Stomach (tissue), 9 donors: ENCODE data around the gene ADTRP. TPM values are rescaled to one million over a fixed set of nuclear protein-coding genes. Genes with fewer than 3 reads are reported as not detected.

Experiments
- DNase-seq, 2 donors: peaks; one replicate each; pipeline versions ENCODE4 v3.0.0 to v3.0.0-alpha.2; 2013 to 2019
- H3K27ac ChIP-seq, 5 donors: fragments of 200-600 bp in 4 of 5; sonication (generic) in 4 of 5; one replicate each; pipeline ENCODE4 v1.5.1; 2013 to 2019; ENCODE audit warnings: mild to moderate bottlenecking in 1 of 5, moderate library complexity in 1 of 5
- H3K27me3 ChIP-seq, 3 donors: fragments of 200-600 bp; sonication (generic); one replicate each; pipeline ENCODE4 v1.5.1; 2017 to 2019; ENCODE audit warnings: mixed run types in 1 of 3
- H3K36me3 ChIP-seq, 4 donors: fragments of 200-600 bp; sonication (generic); 1 replicate in 3 of 4; 2 replicates in 1 of 4; pipeline ENCODE4 v1.5.1; 2016 to 2019
- H3K4me1 ChIP-seq, 4 donors: fragments of 200-600 bp; sonication (generic); one replicate each; pipeline ENCODE4 v1.5.1; 2016 to 2019
- H3K4me3 ChIP-seq, 4 donors: fragments of 200-600 bp; sonication (generic) in 3 of 4; one replicate each; pipeline ENCODE4 v1.5.1; 2016 to 2019; ENCODE audit warnings: mild to moderate bottlenecking in 1 of 4
- H3K9me3 ChIP-seq, 4 donors: fragments of 200-600 bp; sonication (generic); one replicate each; pipeline ENCODE4 v1.5.1; 2016 to 2019
- EP300 ChIP-seq: sonication (generic); formaldehyde crosslinking; IDR thresholded peaks from one replicate; pipeline ENCODE4 v1.6.1; 2017; ENCODE audit warnings: antibody characterized with exemption
- POLR2A ChIP-seq, 4 donors: fragments of 450-650 bp; IDR thresholded peaks; one replicate each; pipeline ENCODE4 v1.6.1; 2016; ENCODE audit warnings: antibody characterized with exemption in 4 of 4, control low read depth in 2 of 4, mild to moderate bottlenecking in 1 of 4, moderate library complexity in 1 of 4
- POLR2AphosphoS5 ChIP-seq, 3 donors: sonication (generic); formaldehyde crosslinking; IDR thresholded peaks; one replicate each; pipeline ENCODE4 v1.6.1; 2016; ENCODE audit warnings: antibody characterized with exemption in 3 of 3
- WGBS, 5 donors: extraction: QIAGEN DNeasy Blood & Tissue Kit in 3 of 5; methylation state at CpG; one replicate each; pipeline versions ENCODE4 v1.1.5 to v1.1.7; 2013 to 2018; 5-methylcytosine and 5-hydroxymethylcytosine counted together
- intact Hi-C: fragments of 100-400 bp; cut with DNase I; formaldehyde crosslinking; loops from one replicate; pipeline ENCODE4 v1.15.1; 2023; ENCODE audit warnings: low total_unique reads
- polyA plus RNA-seq, 3 donors: library from polyadenylated mRNA; stranded (reverse); fragments of 200-250 nt; gene quantifications; one replicate each; pipeline ENCODE4 v1.2.3, GENCODE V29; 2013
- total RNA-seq, 5 donors: library from RNA; depleted of rRNA; stranded (reverse); fragments of >200 nt; gene quantifications; one replicate each; pipeline versions ENCODE4 v1.1.0 to v1.2.3, GENCODE V29; 2014 to 2016
- TF ChIP-seq, protein P1 (sequence below), 7 experiments: fragments of 450-650 bp in 4 of 7; fragments of 200-600 bp in 3 of 7; sonication (generic) in 3 of 7; IDR thresholded peaks; one replicate each; pipeline ENCODE4 v1.5.1; 2016 to 2019; ENCODE audit warnings: antibody characterized with exemption in 7 of 7, control low read depth in 2 of 7, mild to moderate bottlenecking in 1 of 7
- donor health status: healthy with polysubstance abuse.
- donor health status: Bipolar disorder and iron deficiency.
- donor health status: healthy.

ADTRP gene
- total and polyA plus RNA-seq, 8 donors: 3.9 to 63.6 (median 20.8) TPM

DNA sequence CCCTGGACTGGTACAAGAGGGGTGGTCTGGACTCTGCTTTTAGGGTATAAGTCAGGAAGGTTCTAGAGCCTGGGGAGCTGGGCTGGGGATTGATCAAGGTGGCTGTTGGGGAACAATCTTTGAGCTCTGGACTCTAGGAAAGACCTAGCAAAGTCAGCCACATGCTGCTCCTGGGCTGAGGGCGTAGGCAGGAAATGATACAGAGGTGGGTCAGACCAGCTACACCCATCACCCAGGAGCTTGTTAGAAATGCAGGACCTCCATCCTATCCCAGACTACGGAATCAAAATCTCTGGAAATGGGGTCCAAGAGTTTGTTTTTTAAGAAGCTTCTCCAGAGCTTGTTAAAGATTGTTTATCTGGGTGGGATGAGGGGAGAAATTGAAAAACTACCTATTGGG is 9.4 kb downstream of the ADTRP start:
- peak overlapping the region; percentile 30 to 89 (median 82) for H3K27ac ChIP-seq

DNA sequence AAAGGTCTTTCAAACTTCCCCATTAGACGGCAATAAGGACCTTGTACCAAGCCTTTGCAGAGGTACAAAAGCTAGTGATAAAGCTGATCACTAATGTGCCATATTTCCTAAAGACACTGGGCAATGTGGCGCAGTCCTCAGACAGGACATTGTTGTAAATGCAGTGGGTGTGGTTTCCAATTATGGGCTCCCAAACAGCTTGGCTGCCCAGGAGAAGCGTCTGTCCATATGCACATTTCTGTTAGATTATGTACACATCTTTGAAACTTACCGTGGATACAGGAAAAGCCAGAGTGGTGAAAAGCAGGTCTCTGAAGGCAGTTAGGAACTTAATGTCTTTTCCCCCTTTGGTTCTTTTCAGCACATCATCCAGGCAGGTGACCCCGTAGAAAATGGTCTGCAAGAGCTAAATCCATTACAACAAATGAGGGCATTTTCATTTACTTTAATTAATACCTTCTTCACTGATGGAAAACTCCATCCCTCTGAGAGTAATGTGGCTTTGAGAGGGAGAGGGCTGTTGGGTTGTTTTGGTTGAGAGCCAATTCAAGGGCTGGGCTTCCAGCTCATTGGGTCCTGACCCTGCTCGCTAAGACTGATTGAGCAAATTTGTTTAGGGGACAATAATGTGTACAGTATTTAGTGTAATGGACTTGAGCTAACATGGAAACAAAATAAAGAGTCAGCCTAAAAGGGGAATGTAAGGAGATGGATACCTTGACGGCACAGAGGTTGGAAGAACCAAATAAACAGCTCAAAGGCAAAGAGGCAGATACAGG is 10.4 kb downstream of the ADTRP start:
- Histone ChIP-seq H3K9me3 (no peaks in the 10 kb centered on the region), H3K4me1 (peaks cover 44 to 82% (median 60%) of the 10 kb centered on the region in 4 donors), H3K27me3 (no peaks in the 10 kb centered on the region), H3K27ac (peak overlapping the region in 3 of 5 donors; percentile 28 to 89 (median 82)), H3K4me3 (no peak overlapping the region), H3K36me3 (no peaks in the 10 kb centered on the region)
- DNase-seq: peak in 1 of 2 donors; percentile 55
- 51 to 74% (median 68%) methylated on average over 7 of the region's 7 CpGs for WGBS, 5 donors
- intact Hi-C loops: no loop called here
- TF ChIP-seq, protein P1, sequence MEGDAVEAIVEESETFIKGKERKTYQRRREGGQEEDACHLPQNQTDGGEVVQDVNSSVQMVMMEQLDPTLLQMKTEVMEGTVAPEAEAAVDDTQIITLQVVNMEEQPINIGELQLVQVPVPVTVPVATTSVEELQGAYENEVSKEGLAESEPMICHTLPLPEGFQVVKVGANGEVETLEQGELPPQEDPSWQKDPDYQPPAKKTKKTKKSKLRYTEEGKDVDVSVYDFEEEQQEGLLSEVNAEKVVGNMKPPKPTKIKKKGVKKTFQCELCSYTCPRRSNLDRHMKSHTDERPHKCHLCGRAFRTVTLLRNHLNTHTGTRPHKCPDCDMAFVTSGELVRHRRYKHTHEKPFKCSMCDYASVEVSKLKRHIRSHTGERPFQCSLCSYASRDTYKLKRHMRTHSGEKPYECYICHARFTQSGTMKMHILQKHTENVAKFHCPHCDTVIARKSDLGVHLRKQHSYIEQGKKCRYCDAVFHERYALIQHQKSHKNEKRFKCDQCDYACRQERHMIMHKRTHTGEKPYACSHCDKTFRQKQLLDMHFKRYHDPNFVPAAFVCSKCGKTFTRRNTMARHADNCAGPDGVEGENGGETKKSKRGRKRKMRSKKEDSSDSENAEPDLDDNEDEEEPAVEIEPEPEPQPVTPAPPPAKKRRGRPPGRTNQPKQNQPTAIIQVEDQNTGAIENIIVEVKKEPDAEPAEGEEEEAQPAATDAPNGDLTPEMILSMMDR (IDR thresholded peaks at IDR 0.05): no peak
- TF ChIP-seq POLR2A (IDR thresholded peaks at IDR 0.05) (no peak), POLR2AphosphoS5 (IDR thresholded peaks at IDR 0.05) (peak in 1 of 3 donors; percentile 36)

More for the DNA sequence above, 9.4 kb downstream of the ADTRP start:
- Histone ChIP-seq H3K36me3 (no peaks in the 10 kb centered on the region), H3K9me3 (no peaks in the 10 kb centered on the region), H3K4me1 (peaks cover 36 to 71% (median 49%) of the 10 kb centered on the region in 4 donors), H3K4me3 (no peak overlapping the region), H3K27me3 (no peaks in the 10 kb centered on the region)
- intact Hi-C loops: no loop called here
- no peak for DNase-seq
- TF ChIP-seq EP300 (no peak), POLR2AphosphoS5 (IDR thresholded peaks at IDR 0.05) (no peak)
- TF ChIP-seq, protein P1 (IDR thresholded peaks at IDR 0.05): no peak
- WGBS, 5 donors: 86 to 100% (median 90%) methylated on average over 2 of the region's 2 CpGs

DNA sequence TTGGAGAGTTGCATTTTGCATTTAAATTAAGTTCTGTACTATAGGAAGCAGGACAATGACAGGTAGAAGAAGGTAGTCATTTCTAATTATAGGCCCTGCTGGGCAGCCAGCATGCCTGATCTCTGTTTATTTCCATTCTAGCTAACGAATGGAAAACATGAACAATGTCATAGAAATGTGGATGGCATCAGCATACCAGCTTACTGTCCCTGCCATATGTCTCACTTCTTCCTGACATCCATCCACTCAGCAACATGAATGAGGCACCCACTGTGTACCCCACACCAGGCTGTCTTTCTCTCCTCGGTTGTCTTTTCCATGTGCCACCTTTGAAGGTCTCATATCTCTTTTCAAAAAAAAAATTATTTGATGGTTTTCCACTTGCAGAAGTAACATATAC is 11.1 kb downstream of the ADTRP start:
- no peaks in the 10 kb centered on the region for H3K36me3 ChIP-seq
- no peaks in the 10 kb centered on the region for H3K9me3 ChIP-seq
- no peak for DNase-seq
- TF ChIP-seq POLR2A (IDR thresholded peaks at IDR 0.05) (no peak), EP300 (no peak), POLR2AphosphoS5 (IDR thresholded peaks at IDR 0.05) (no peak)
- TF ChIP-seq, protein P1 (IDR thresholded peaks at IDR 0.05): no peak
- no peak overlapping the region for H3K4me3 ChIP-seq
- no peaks in the 10 kb centered on the region for H3K27me3 ChIP-seq
- H3K4me1 ChIP-seq: peaks cover 51 to 85% (median 65%) of the 10 kb centered on the region in 4 donors
- intact Hi-C loops: no loop called here
- WGBS, 5 donors: 81 to 95% (median 93%) methylated on average over 2 of the region's 2 CpGs
- peak overlapping the region in 2 of 5 donors; percentile 43 to 89 for H3K27ac ChIP-seq

DNA sequence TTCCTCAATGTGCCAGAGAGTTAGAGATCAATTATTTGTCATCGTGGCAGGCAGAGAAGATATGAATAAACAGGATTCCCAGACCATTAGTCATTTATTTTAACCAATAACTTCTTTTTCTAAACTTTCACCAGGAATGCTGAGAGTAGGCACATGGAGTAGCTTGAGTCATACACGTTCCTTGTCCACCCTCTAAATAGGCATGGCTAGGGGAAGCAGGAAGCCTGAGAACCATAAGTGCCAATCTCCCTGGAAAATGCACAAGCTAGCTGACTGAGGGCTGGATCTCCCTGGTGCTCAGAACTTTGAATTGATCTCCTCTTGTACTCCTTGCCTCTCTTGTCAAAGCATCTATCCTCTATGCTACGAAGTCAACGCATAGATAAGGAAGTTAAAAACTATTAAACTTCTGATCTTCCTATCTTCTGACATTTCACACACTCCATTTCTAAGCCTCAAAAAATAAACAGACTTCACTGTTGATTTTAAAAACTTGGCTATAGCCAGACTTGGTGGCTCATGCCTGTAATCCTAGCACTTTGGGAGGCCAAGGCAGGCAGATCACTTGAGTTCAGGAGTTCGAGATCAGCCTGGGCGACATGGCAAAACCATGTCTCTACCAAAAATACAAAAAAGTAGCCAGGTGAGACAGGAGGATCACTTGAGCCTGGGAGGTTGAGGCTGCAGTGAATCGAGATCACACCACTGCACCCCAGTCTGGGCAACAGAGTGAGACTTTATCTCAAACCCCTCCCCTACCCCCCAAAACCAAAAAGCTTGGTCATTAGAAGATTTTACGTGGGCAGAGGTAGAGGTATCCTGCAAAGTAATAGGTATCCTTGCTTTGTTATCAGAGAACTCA is 11.8 kb downstream of the ADTRP start:
- intact Hi-C loops: no loop called here
- H3K4me3 ChIP-seq: no peak overlapping the region
- no peaks in the 10 kb centered on the region for H3K36me3 ChIP-seq
- peak overlapping the region; percentile 23 to 89 (median 55) for H3K27ac ChIP-seq
- DNase-seq: peak in 1 of 2 donors; percentile 51
- no peaks in the 10 kb centered on the region for H3K27me3 ChIP-seq
- H3K9me3 ChIP-seq: no peaks in the 10 kb centered on the region
- TF ChIP-seq POLR2AphosphoS5 (IDR thresholded peaks at IDR 0.05) (peak in 1 of 3 donors; percentile 82), POLR2A (IDR thresholded peaks at IDR 0.05) (no peak)
- WGBS, 5 donors: 37 to 53% (median 48%) methylated on average over 8 of the region's 8 CpGs
- H3K4me1 ChIP-seq: peaks cover 52 to 92% (median 68%) of the 10 kb centered on the region in 4 donors
